HG02852 (cell line): ENCODE measurements around the gene CNTNAP2.
A peak's percentile ranks its signal among the peaks of the same experiment; 100 is the strongest.

Experiments
- ATAC-seq: cut with Tn5 transposase; IDR thresholded peaks from one replicate; pipeline ENCODE4 v1.9.1; 2021; ENCODE audit warnings: mild to moderate bottlenecking, moderate library complexity; ENCODE audit not compliant: unreplicated experiment

Gene CNTNAP2

GRCh38 chr7:148209643-148210190 lies 2093.1 kb downstream of the CNTNAP2 start:
- no peak for ATAC-seq

GRCh38 chr7:148210804-148211325 lies 2094.3 kb downstream of the CNTNAP2 start:
- ATAC-seq = no peak

- no peak for ATAC-seq
Observed at GRCh38 chr7:148211740-148212151, 2095.1 kb downstream of the CNTNAP2 start.

GRCh38 chr7:148212731-148213130 lies 2096.1 kb downstream of the CNTNAP2 start:
- no peak for ATAC-seq

- ATAC-seq = no peak
Observed at GRCh38 chr7:148214101-148214500, 2097.5 kb downstream of the CNTNAP2 start.

GRCh38 chr7:148218603-148219002 lies 2102.0 kb downstream of the CNTNAP2 start:
- peak; percentile 51 for ATAC-seq

- no peak for ATAC-seq
Observed at GRCh38 chr7:148222721-148223120, 2106.1 kb downstream of the CNTNAP2 start.

- no peak for ATAC-seq
Observed at GRCh38 chr7:148223160-148223559, 2106.6 kb downstream of the CNTNAP2 start.

- ATAC-seq = no peak
Observed at GRCh38 chr7:148223738-148224137, 2107.1 kb downstream of the CNTNAP2 start.

GRCh38 chr7:148230296-148230695 lies 2113.7 kb downstream of the CNTNAP2 start:
- ATAC-seq = no peak

GRCh38 chr7:148230883-148231282 lies 2114.3 kb downstream of the CNTNAP2 start:
- ATAC-seq = no peak

GRCh38 chr7:148232784-148233183 lies 2116.2 kb downstream of the CNTNAP2 start:
- no peak for ATAC-seq

- no peak for ATAC-seq
Observed at GRCh38 chr7:148234715-148235114, 2118.1 kb downstream of the CNTNAP2 start.

GRCh38 chr7:148238761-148239325 lies 2122.2 kb downstream of the CNTNAP2 start:
- ATAC-seq = no peak

- ATAC-seq = peak; percentile 13
Observed at GRCh38 chr7:148241700-148242293, 2125.2 kb downstream of the CNTNAP2 start.

GRCh38 chr7:148242294-148242821 lies 2125.8 kb downstream of the CNTNAP2 start:
- peak; percentile 98 for ATAC-seq

GRCh38 chr7:148245381-148245780 lies 2128.8 kb downstream of the CNTNAP2 start:
- ATAC-seq = no peak

GRCh38 chr7:148253629-148254028 lies 2137.0 kb downstream of the CNTNAP2 start:
- peak; percentile 95 for ATAC-seq

- no peak for ATAC-seq
Observed at GRCh38 chr7:148255333-148255732, 2138.7 kb downstream of the CNTNAP2 start.

GRCh38 chr7:148256433-148256832 lies 2139.8 kb downstream of the CNTNAP2 start:
- ATAC-seq = no peak

- no peak for ATAC-seq
Observed at GRCh38 chr7:148260599-148260998, 2144.0 kb downstream of the CNTNAP2 start.

- no peak for ATAC-seq
Observed at GRCh38 chr7:148261523-148261922, 2144.9 kb downstream of the CNTNAP2 start.
